NCI-H2081 (cell line): ENCODE measurements around the gene SPINDOC.
A peak's percentile ranks its signal among the peaks of the same experiment; 100 is the strongest.
"Not testable (repeated sequence)": the region's sequence is repeated elsewhere in the genome, so short reads cannot be mapped to it uniquely, and the experiment has no call there.

Experiments
- DNase-seq, 2 experiments: peaks; one replicate each; lab custom pipeline; 2025; lab: John Stamatoyannopoulos, UW

Gene SPINDOC

GRCh38 chr11:63855975-63856374 is 42.7 kb downstream of the SPINDOC start:
- DNase-seq: no peak

- DNase-seq: no peak
These were observed 45.6 kb downstream of the SPINDOC start for GRCh38 chr11:63858628-63859550.

DNA sequence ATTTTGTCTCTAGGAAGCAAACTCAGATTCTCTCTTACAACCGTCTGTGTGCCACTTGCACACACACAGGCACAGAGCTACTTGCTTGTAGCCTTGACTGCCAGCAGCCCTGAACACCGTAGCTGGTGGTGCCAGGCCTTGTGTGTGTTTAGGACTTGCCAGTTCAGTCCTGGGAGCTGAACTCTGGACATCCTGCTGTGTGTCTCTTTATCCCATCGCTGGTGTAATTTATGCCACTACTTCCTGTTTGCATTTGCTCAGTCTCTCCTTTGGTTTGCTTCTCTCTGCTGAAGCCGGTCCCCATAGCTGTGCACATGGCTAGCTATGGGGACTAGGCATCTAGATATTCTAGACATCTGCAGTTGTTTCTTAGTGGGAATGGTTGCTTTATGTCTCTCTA is 49.7 kb downstream of the SPINDOC start:
- DNase-seq: peak; percentile 67 to 91

DNA sequence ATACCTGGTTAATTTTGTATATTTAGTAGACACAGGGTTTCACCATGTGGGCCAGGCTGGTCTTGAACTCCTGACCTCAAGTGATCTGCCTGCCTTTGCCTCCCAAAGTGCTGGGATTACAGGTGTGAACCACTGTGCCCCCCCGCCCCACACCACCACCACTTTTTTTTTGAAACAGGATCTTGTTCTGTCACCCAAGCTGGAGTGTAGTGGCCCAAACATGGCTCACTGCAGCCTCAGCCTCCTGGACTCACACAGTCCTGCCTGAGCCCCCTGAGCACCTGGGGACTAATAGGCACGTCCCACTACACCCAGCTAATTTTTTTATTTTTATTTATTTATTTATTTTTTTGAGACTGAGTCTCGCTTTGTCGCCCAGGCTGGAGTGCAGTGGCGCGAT is 50.4 kb downstream of the SPINDOC start:
- not testable (repeated sequence) for DNase-seq

GRCh38 chr11:63866211-63866610 is 53.0 kb downstream of the SPINDOC start:
- DNase-seq: peak in 1 of 2 experiments; percentile 54

- no peak for DNase-seq
These were observed 54.3 kb downstream of the SPINDOC start for GRCh38 chr11:63867511-63867910.

- no peak for DNase-seq
These were observed 55.3 kb downstream of the SPINDOC start for GRCh38 chr11:63868399-63869064.

DNA sequence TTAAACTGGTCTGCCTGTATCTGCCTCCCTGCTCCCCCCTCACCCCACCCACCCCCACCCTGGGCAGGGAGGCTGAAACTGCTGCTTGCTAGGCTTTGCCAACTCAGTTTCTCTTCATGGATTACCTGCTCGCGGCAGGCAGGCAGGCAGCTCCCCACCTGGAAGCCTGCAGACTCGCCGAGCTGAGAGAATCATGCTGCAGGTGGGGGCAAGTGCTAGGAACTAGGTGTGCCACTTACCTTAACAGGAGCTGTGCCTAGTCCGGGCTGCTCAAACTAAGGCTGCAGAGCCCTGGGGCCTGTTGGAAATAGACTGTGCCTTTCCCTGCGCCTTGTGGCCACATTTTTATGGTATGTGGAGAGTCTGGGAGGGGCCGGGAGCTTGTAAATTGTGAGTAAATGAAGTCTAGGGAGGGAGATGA is 55.9 kb downstream of the SPINDOC start:
- no peak for DNase-seq

GRCh38 chr11:63869683-63870082 is 56.4 kb downstream of the SPINDOC start:
- no peak for DNase-seq

GRCh38 chr11:63870351-63871140 is 57.3 kb downstream of the SPINDOC start:
- DNase-seq: no peak

GRCh38 chr11:63871962-63872799 is 58.9 kb downstream of the SPINDOC start:
- DNase-seq: peak in 1 of 2 experiments; percentile 43

GRCh38 chr11:63872800-63873197 is 59.5 kb downstream of the SPINDOC start:
- DNase-seq: no peak

DNA sequence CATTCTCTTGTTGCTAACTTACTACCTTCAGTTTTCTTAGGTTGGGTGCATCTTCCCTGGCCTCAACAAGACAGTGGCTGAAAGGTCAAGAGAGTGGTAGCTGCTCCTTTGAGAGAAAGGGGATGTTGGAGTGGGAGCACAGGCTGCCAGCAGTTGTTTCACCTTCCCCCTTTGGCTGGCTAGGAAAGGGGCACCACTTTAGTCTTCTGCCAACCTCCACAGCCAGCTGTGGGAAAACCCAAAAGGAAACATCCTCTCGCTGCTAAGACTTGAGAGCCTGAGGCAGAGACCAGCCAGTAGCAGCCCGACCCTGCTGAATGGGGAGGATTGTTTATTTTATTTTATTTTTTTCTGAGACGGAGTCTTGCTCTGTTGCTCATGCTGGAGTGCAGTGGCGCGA is 60.1 kb downstream of the SPINDOC start:
- no peak for DNase-seq

- no peak for DNase-seq
These were observed 61.3 kb downstream of the SPINDOC start for GRCh38 chr11:63874511-63874910.

- DNase-seq: no peak
These were observed 62.3 kb downstream of the SPINDOC start for GRCh38 chr11:63875506-63876065.

DNA sequence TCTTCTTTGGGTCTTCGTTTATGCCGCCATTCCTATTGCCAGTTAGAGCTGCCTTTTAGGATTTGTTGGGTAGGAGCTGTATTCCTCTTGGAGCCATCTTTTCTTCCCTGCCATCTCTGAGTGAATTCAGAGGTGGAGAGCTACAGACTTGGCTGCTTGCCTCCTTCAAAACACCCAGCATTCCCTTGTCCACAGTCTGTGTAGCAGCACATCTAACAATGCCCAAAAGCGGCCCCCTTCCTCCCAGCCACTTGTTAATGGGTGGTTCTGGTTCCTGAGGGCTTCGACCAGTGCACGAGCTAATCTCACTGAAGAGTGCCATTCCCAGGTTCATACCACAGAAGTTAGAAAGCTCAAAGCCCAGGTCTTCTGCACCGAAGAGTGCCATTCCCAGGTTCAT is 63.4 kb downstream of the SPINDOC start:
- DNase-seq: no peak
